ENCODE data around the gene BHLHE41. TPM values are rescaled to one million over a fixed set of nuclear protein-coding genes. Genes with fewer than 3 reads are reported as not detected.

BHLHE41 gene
- total and polyA plus RNA-seq, 2 experiments from 2014 or later, result 1.6 to 3.6 TPM

DNA sequence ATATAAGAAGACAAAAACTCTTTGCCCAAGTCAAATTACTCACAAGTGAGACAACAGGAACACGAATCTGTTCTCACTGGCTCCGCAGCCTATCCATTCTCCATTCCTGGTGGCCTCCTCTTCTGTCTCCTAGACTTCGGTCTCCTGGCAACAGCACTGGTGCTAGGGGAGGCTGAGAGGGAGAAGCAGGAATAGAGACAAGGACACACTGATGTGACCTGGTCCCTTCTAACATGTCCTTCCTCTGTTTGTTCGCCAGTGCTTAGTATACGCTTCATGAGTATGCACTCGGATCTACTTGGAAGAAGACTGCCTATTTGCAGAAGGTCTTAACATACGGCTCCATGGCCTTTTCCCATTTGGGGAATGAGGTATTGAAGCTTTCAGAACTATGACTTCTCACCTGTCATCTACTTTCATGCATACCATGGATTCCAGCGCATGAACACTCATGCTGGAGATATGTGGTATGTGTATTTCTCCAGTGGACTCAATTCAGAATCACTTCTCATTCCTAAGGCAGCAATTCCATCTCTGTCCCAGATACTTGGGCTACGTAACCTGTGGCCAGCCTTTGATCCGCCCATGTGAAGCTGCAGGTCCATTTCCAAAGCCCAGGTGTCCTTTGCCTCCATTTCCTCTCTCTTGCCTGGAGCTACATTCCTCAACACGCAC lies 33.9 kb downstream of the BHLHE41 start:
- Histone ChIP-seq H3K9me2 (replicated peaks; ENCODE audit: insufficient read depth) (no peaks in the 10 kb centered on the region), H3K79me2 (no peaks in the 10 kb centered on the region), H3K4me3 (no peak overlapping the region), H3K36me3 (replicated peaks; ENCODE audit: insufficient read depth, low read depth) (no peaks in the 10 kb centered on the region), H2AFZ (no peak overlapping the region), H3K4me2 (no peak overlapping the region), H3K9me3 (ENCODE audit: low read depth) (no peaks in the 10 kb centered on the region), H4K20me1 (ENCODE audit: insufficient read depth, poor library complexity, severe bottlenecking) (no peaks in the 10 kb centered on the region), H3K4me1 (ENCODE audit: insufficient read depth) (no peaks in the 10 kb centered on the region), H3K27me3 (no peaks in the 10 kb centered on the region), H3K27ac (no peak overlapping the region)
- WGBS (ENCODE audit: low lambda C conversion rate, missing lambda C conversion rate), result 88% methylated on average over 11 of the region's 11 CpGs
- TF ChIP-seq EZH2phosphoT487 (IDR thresholded peaks at IDR 0.05; ENCODE audit: low read depth, severe bottlenecking, unreplicated experiment), result no peak
- no peak for TF ChIP-seq EZH2 (IDR thresholded peaks at IDR 0.05; ENCODE audit: borderline replicate concordance)
- TF ChIP-seq, protein P1, sequence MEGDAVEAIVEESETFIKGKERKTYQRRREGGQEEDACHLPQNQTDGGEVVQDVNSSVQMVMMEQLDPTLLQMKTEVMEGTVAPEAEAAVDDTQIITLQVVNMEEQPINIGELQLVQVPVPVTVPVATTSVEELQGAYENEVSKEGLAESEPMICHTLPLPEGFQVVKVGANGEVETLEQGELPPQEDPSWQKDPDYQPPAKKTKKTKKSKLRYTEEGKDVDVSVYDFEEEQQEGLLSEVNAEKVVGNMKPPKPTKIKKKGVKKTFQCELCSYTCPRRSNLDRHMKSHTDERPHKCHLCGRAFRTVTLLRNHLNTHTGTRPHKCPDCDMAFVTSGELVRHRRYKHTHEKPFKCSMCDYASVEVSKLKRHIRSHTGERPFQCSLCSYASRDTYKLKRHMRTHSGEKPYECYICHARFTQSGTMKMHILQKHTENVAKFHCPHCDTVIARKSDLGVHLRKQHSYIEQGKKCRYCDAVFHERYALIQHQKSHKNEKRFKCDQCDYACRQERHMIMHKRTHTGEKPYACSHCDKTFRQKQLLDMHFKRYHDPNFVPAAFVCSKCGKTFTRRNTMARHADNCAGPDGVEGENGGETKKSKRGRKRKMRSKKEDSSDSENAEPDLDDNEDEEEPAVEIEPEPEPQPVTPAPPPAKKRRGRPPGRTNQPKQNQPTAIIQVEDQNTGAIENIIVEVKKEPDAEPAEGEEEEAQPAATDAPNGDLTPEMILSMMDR (IDR thresholded peaks at IDR 0.05; ENCODE audit: poor library complexity), result no peak
- DNase-seq (ENCODE audit: low spot score), result no peak

DNA sequence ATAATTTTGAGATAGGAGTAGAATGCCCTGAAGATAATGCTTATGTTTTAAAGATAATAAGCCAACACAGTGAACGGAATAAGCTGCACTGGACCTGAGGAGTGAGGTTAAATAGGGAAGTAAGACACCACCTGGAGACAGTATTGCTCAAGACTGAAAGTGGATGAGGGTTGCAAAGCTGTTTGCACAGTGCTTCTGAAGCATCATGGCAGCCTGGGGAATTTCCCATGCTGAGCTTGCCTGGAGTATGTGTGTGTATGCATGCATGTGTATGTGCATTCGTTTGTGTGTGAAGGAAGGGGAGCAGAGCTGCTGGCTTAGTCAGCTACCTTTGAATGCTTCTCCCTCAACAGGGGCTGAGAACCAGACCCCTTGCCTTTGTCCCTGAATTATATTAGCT lies 35.8 kb downstream of the BHLHE41 start:
- Histone ChIP-seq H3K27ac (no peak overlapping the region), H3K9me3 (ENCODE audit: low read depth) (no peaks in the 10 kb centered on the region), H3K4me2 (no peak overlapping the region), H4K20me1 (ENCODE audit: insufficient read depth, poor library complexity, severe bottlenecking) (no peaks in the 10 kb centered on the region), H3K36me3 (replicated peaks; ENCODE audit: insufficient read depth, low read depth) (no peaks in the 10 kb centered on the region), H3K9me2 (replicated peaks; ENCODE audit: insufficient read depth) (no peaks in the 10 kb centered on the region), H3K79me2 (no peaks in the 10 kb centered on the region), H3K27me3 (no peaks in the 10 kb centered on the region), H3K4me1 (ENCODE audit: insufficient read depth) (no peaks in the 10 kb centered on the region), H2AFZ (no peak overlapping the region), H3K4me3 (no peak overlapping the region)
- peak; percentile 48 for DNase-seq (ENCODE audit: low spot score)
- 75% methylated on average over 2 of the region's 2 CpGs for WGBS (ENCODE audit: low lambda C conversion rate, missing lambda C conversion rate)
- TF ChIP-seq EZH2 (IDR thresholded peaks at IDR 0.05; ENCODE audit: borderline replicate concordance) (no peak), EZH2phosphoT487 (IDR thresholded peaks at IDR 0.05; ENCODE audit: low read depth, severe bottlenecking, unreplicated experiment) (no peak)
- TF ChIP-seq, protein P1 (IDR thresholded peaks at IDR 0.05; ENCODE audit: poor library complexity), result no peak

DNA sequence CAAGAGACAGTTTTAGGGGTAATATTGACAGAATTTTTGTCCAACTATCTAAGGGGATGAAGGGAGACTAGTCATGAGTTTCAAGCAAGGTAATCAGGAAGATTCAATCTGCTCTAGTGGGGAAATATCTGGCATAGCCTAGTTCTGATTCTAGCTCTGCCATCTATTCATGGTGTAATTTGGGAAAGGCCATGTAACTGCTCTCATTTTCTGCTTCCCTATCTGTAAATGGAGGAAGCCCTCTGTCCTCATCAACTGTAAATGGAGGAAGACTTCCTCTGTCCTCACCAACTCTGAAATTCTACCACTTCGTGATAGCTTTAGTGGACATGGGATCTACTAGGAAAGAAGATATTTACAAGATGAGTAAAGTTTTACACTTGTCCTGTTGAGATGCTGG lies 37.9 kb downstream of the BHLHE41 start:
- WGBS (ENCODE audit: low lambda C conversion rate, missing lambda C conversion rate), result 88% methylated on average over 1 of the region's 1 CpG
- TF ChIP-seq EZH2 (IDR thresholded peaks at IDR 0.05; ENCODE audit: borderline replicate concordance) (no peak), EZH2phosphoT487 (IDR thresholded peaks at IDR 0.05; ENCODE audit: low read depth, severe bottlenecking, unreplicated experiment) (no peak)
- TF ChIP-seq, protein P1 (IDR thresholded peaks at IDR 0.05; ENCODE audit: poor library complexity), result no peak
- no peak overlapping the region for H3K27ac ChIP-seq
- H3K9me3 ChIP-seq (ENCODE audit: low read depth), result no peaks in the 10 kb centered on the region
- no peaks in the 10 kb centered on the region for H3K4me1 ChIP-seq (ENCODE audit: insufficient read depth)
- H3K27me3 ChIP-seq, result no peaks in the 10 kb centered on the region
- no peak overlapping the region for H2AFZ ChIP-seq
- no peaks in the 10 kb centered on the region for H3K9me2 ChIP-seq (replicated peaks; ENCODE audit: insufficient read depth)
- H3K79me2 ChIP-seq, result no peaks in the 10 kb centered on the region
- H4K20me1 ChIP-seq (ENCODE audit: insufficient read depth, poor library complexity, severe bottlenecking), result no peaks in the 10 kb centered on the region
- no peak overlapping the region for H3K4me3 ChIP-seq
- DNase-seq (ENCODE audit: low spot score), result no peak
- no peak overlapping the region for H3K4me2 ChIP-seq
- no peaks in the 10 kb centered on the region for H3K36me3 ChIP-seq (replicated peaks; ENCODE audit: insufficient read depth, low read depth)

Data from hepatocyte (in vitro differentiated cells).